Brain microvascular endothelial cell (primary cell): ENCODE measurements around the gene TMEM255B.

Experiments
- DNase-seq: peaks from one replicate; pipeline ENCODE4 v3.0.0-alpha.2; 2020
- H3K27ac ChIP-seq: fragments of 250-450 bp; sonication (Bioruptor Pico); 2 replicates; pipeline ENCODE4 v1.5.1; 2020; ENCODE audit warnings: mild to moderate bottlenecking, moderate library complexity
- H3K27me3 ChIP-seq: fragments of 250-450 bp; sonication (Bioruptor Pico); replicated peaks from 2 replicates; pipeline ENCODE4 v1.5.1; 2020; ENCODE audit warnings: mild to moderate bottlenecking
- H3K36me3 ChIP-seq: fragments of 250-450 bp; sonication (Bioruptor Pico); replicated peaks from 2 replicates; pipeline ENCODE4 v1.5.1; 2020; ENCODE audit warnings: mild to moderate bottlenecking
- H3K4me3 ChIP-seq: 2 replicates; pipeline ENCODE4 v1.5.1; 2011; ENCODE audit warnings: low read depth, mild to moderate bottlenecking, control low read depth, low read length, moderate library complexity
- CTCF ChIP-seq: IDR thresholded peaks from 2 replicates; pipeline ENCODE4 v1.5.1; 2011; ENCODE audit warnings: low read depth, mild to moderate bottlenecking, moderate library complexity, low read length, control low read depth, inconsistent platforms; ENCODE audit errors: missing control alignments
- in situ Hi-C: cut with HindIII; loops from 2 replicates; pipeline ENCODE4 v1.10.0; 2017; ENCODE audit warnings: low sequenced_read_pairs, low pct_ligation_motif_present

Gene TMEM255B

GRCh38 chr13:113804703-113805430, 45.8 kb downstream of the TMEM255B start:
- no peak for TF ChIP-seq CTCF
- in situ Hi-C loops: no loop called here
- Histone ChIP-seq H3K36me3 (no peaks in the 10 kb centered on the region), H3K27me3 (no peaks in the 10 kb centered on the region), H3K27ac (no peak overlapping the region), H3K4me3 (no peak overlapping the region)
- DNase-seq: no peak

- in situ Hi-C loops: no loop called here
- no peak for DNase-seq
- H3K4me3 ChIP-seq: no peak overlapping the region
- no peaks in the 10 kb centered on the region for H3K27me3 ChIP-seq
- H3K27ac ChIP-seq: no peak overlapping the region
- no peak for TF ChIP-seq CTCF
- H3K36me3 ChIP-seq: no peaks in the 10 kb centered on the region
Measured at GRCh38 chr13:113805431-113806103, 46.5 kb downstream of the TMEM255B start.

- Histone ChIP-seq H3K4me3 (no peak overlapping the region), H3K27ac (no peak overlapping the region), H3K36me3 (no peaks in the 10 kb centered on the region), H3K27me3 (no peaks in the 10 kb centered on the region)
- in situ Hi-C loops: no loop called here
- TF ChIP-seq CTCF: no peak
- DNase-seq: no peak
Measured at GRCh38 chr13:113806104-113806471, 47.1 kb downstream of the TMEM255B start.

GRCh38 chr13:113806526-113806925, 47.5 kb downstream of the TMEM255B start:
- no peak for DNase-seq
- no peak overlapping the region for H3K4me3 ChIP-seq
- H3K27ac ChIP-seq: no peak overlapping the region
- no peaks in the 10 kb centered on the region for H3K27me3 ChIP-seq
- in situ Hi-C loops: no loop called here
- TF ChIP-seq CTCF: no peak
- H3K36me3 ChIP-seq: no peaks in the 10 kb centered on the region

GRCh38 chr13:113808058-113808834, 49.2 kb downstream of the TMEM255B start:
- H3K27ac ChIP-seq: no peak overlapping the region
- DNase-seq: no peak
- no peaks in the 10 kb centered on the region for H3K27me3 ChIP-seq
- no peak for TF ChIP-seq CTCF
- in situ Hi-C loops: no loop called here
- H3K4me3 ChIP-seq: no peak overlapping the region
- H3K36me3 ChIP-seq: no peaks in the 10 kb centered on the region
